Erythroblast (primary cell): ENCODE measurements around the gene BRD7.

Source experiments
- GATA1 ChIP-seq: IDR thresholded peaks from 2 replicates; pipeline ENCODE4 v1.6.1; 2011; ENCODE audit warnings: low read depth, mild to moderate bottlenecking, control low read depth, low read length, moderate library complexity
- POLR2A ChIP-seq: IDR thresholded peaks from 2 replicates; pipeline ENCODE4 v1.6.1; 2011; ENCODE audit warnings: mild to moderate bottlenecking, low read length

- TF ChIP-seq POLR2A (no peak), GATA1 (no peak)
Observed at GRCh38 chr16:50270510-50271147, 98.2 kb downstream of the BRD7 start.
